Tibial nerve (tissue), 3 donors: ENCODE results near the gene TLR5.

ENCODE experiments used
- CTCF ChIP-seq, 5 experiments: fragments of 200-600 bp in 3 of 5; fragments of 450-650 bp in 2 of 5; sonication (generic) in 3 of 5; IDR thresholded peaks; one replicate each; pipeline ENCODE4 v1.5.1; 2016 to 2019; ENCODE audit warnings: antibody characterized with exemption in 5 of 5, mild to moderate bottlenecking in 3 of 5, moderate library complexity in 2 of 5
- POLR2A ChIP-seq, 2 donors: fragments of 450-650 bp; IDR thresholded peaks; one replicate each; pipeline ENCODE4 v1.6.1; 2017; ENCODE audit warnings: antibody characterized with exemption in 2 of 2, mild to moderate bottlenecking in 2 of 2, moderate library complexity in 2 of 2

GRCh38 chr1:223177681-223178080 is 34.6 kb upstream of the TLR5 start:
- TF ChIP-seq CTCF (IDR thresholded peaks at IDR 0.05), result no peak
- no peak for TF ChIP-seq POLR2A (IDR thresholded peaks at IDR 0.05)
